ENCODE measurements around the gene MTG1. TPM values are rescaled to one million over a fixed set of nuclear protein-coding genes. Genes with fewer than 3 reads are reported as not detected.

Gene MTG1
- total RNA-seq, 1 donor from 2014 or later: 31.8 TPM

DNA sequence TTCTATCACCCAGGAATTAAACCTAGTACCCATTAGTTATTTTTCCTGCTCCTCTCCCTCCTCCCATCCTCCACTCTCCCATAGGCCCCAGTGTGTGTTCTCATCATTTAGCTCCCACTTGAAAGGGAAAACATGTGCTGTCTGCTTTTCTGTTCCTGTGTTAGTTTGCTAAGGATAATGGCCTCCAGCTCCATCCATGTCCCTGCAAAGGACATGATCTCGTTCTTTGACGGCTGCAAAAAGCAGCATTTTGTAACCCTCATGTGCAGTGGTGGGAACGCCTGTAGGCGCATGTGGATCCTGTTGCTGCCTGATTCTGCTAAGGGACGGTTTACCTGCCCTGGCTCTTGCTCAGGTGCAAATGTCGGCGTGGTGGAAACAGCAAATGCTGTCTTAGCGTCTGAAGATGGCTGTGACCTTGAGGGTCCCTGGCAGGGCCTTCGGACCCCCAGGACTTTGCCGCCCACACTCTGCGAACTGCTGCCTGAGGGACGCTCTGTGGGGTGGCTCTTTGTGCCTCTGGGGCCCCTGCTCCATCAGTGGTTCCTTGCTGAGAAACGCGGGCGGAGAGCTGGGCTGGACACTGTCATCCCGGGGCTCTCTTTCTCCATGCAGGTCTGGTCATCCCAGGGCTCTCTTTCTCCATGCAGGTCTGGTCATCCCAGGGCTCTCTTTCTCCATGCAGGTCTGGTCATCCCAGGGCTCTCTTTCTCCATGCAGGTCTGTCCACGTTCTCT lies 5.6 kb upstream of the MTG1 start:
- no peak overlapping the region for H3K4me3 ChIP-seq (ENCODE audit: low read depth, low read length)
- no peak for DNase-seq (ENCODE audit: low read depth)
- TF ChIP-seq, protein P1, sequence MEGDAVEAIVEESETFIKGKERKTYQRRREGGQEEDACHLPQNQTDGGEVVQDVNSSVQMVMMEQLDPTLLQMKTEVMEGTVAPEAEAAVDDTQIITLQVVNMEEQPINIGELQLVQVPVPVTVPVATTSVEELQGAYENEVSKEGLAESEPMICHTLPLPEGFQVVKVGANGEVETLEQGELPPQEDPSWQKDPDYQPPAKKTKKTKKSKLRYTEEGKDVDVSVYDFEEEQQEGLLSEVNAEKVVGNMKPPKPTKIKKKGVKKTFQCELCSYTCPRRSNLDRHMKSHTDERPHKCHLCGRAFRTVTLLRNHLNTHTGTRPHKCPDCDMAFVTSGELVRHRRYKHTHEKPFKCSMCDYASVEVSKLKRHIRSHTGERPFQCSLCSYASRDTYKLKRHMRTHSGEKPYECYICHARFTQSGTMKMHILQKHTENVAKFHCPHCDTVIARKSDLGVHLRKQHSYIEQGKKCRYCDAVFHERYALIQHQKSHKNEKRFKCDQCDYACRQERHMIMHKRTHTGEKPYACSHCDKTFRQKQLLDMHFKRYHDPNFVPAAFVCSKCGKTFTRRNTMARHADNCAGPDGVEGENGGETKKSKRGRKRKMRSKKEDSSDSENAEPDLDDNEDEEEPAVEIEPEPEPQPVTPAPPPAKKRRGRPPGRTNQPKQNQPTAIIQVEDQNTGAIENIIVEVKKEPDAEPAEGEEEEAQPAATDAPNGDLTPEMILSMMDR (conservative IDR thresholded peaks at IDR 0.05; ENCODE audit: low read depth, low read length): no peak

DNA sequence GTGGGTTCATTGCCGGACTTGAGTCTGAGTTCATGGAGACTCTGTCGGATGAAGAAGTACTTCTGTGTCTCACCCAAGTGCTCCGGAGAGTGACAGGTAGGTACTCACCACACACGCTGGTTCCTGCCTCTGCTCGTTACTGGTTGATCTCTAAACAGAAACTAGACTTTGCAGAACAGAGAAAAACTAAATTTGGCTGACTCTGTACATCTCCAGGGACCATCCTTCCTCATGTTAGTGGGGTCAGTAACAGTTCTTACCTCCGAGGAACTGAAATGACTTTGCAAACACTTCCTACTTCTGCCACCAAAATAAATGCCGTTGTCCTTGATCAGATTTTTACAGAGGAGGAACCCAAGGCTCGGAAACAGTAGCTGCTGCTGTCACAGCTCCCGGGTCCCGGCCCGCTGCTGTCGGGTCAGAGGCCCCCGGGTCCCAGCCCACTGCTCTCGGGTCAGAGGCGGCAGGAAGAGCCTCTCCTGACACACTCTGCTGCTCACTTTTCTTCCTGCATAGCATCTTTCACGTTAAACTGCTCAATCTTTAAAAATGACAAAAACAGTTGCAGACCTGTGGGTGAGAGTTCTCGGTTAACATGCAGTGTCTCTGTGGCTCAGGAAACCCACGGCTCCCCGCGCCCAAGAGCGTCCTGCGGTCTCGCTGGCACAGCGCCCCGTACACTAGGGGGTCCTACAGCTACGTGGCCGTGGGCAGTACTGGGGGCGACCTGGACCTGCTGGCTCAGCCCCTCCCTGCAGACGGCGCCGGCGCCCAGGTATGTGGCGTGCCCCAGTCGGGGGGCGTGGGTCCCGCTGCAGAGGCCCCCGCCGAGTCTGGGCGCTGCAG lies 4.8 kb upstream of the MTG1 start:
- H3K4me3 ChIP-seq (ENCODE audit: low read depth, low read length): no peak overlapping the region
- TF ChIP-seq, protein P1 (conservative IDR thresholded peaks at IDR 0.05; ENCODE audit: low read depth, low read length): no peak
- DNase-seq (ENCODE audit: low read depth): no peak

DNA sequence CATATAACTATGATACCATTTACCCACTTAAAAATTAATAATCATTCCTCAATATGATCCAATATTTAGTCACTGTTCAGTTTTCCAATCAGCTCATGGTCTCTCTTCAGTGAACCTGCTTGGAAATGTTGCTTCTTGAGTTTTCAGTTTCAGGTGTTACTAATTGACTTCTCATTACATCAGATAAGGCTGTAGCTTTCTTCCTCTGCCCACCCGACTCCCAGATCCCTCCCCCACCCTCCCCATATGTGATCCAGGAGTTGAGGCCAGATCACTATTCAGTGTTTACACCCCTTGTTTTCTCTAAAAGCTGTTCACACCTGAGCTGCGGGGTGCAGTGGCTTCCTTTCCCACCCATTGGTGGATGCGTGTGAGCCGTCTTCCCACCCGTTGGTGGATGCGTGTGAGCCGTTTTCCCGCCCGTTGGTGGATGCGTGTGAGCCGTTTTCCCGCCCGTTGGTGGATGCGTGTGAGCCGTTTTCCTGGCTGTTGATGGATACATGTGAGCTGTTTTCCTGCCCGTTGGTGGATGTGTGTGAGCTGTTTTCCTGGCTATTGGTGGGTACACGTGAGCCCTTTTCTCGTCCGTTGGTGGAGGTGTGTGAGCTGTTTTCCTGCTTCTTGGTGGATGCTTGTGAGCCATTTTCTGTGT lies 3.2 kb upstream of the MTG1 start:
- DNase-seq (ENCODE audit: low read depth): no peak
- TF ChIP-seq, protein P1 (conservative IDR thresholded peaks at IDR 0.05; ENCODE audit: low read depth, low read length): no peak
- no peak overlapping the region for H3K4me3 ChIP-seq (ENCODE audit: low read depth, low read length)

DNA sequence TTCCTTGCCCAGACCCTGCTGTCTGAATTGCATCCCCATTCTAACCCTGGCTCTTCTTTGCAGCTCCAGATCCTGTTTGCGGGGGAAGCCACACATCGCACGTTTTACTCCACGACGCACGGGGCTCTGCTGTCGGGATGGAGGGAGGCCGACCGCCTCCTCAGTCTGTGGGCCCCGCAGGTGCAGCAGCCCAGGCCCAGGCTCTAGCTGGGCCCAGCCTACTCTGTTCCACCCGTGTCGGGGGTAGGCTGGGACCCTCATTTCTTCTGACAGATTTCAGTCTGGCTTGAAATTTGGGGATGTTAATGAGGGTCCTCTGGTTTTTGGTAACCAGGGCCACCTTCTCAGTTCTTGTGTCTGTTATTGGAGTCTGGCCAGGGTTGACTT lies 2.7 kb upstream of the MTG1 start:
- TF ChIP-seq, protein P1 (conservative IDR thresholded peaks at IDR 0.05; ENCODE audit: low read depth, low read length): no peak
- DNase-seq (ENCODE audit: low read depth): no peak
- no peak overlapping the region for H3K4me3 ChIP-seq (ENCODE audit: low read depth, low read length)

DNA sequence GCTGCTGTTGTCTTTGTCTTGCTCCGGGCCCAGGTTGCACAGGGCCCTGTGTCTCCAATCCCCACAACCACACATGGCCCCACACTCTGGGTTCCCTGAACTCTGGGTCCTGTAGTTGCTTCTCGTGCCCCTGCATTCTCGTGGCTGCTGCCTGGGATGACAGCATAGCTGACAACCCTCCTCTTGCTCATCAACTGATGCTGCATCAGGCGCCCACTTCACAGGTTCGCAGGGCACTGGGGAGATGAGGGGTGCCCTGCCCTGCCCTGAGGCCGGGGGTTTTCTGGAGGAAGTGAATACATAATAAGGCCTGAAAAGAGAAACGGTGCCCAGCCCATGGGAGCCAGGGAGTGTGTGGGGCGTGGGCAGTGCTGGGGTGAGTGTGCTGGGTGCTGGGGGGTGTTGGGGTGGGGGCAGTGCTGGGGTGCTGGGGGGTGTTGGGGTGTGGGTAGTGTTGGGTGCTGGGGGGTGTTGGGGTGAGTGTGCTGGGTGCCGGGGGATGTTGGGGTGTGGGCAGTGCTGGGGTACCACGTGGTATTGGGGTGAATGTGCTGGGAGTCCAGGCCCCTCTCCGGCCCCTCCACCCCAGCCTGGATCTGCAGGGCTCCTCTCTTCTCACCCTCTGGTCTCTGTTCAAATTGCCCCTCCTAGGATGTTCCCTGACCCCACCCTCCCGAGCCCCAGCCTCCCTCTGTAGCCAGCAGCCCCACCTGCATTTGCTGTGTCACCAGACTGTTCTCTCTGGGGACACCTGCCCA lies 2.0 kb upstream of the MTG1 start:
- no peak for DNase-seq (ENCODE audit: low read depth)
- TF ChIP-seq, protein P1 (conservative IDR thresholded peaks at IDR 0.05; ENCODE audit: low read depth, low read length): no peak
- H3K4me3 ChIP-seq (ENCODE audit: low read depth, low read length): no peak overlapping the region

DNA sequence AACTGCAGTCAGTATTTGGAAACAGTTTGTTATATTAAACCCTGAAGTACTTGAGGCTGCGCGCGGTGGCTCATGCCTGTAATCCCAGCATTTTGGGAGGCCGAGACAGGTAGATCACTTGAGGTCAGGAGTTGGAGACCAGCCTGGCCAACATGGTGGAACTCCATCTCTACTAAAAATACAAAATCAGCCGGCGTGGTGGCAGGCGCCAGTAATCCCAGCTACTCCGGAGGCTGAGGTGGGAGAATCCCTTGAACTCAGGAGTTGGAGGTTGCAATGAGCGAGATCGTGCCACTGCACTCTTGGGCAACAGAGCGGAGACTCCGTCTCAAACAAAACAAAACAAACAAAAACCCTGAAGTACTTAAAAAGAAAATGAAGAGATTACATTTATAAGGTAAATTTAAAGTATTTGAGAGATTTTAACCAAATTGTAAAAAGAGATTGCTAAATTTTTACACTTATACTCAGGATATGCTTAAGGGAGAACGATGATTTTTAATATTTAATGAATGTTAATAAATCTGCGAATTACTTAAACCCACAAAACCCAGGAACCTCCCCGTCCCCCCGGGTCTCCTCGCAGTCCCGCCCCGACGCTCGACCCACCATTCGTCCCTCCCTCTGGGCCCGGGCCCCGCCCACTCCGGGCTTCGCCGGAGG lies 425 bp upstream of the MTG1 start:
- TF ChIP-seq, protein P1 (conservative IDR thresholded peaks at IDR 0.05; ENCODE audit: low read depth, low read length): no peak
- H3K4me3 ChIP-seq (ENCODE audit: low read depth, low read length): peak overlapping the region; percentile 99
- no peak for DNase-seq (ENCODE audit: low read depth)
